ENCODE measurements around the gene GPRIN2.

The GPRIN2 gene

GRCh38 chr10:46538717-46539426 is 17.6 kb downstream of the GPRIN2 start:
- Histone ChIP-seq H3K79me2 (ENCODE audit: insufficient read depth, low read length) (no peaks in the 10 kb centered on the region), H3F3A (ENCODE audit: insufficient read depth) (no peaks in the 10 kb centered on the region), H3K27me3 (ENCODE audit: low read length) (0 out of 2 replicates have a peak, but pooled peaks cover 3% of the 10 kb centered on the region), H3K4me3 (ENCODE audit: insufficient read depth, low read length, poor library complexity, severe bottlenecking) (no peak overlapping the region), H3K9ac (ENCODE audit: low read length) (no peak overlapping the region), H3K36me3 (ENCODE audit: low read length) (no peaks in the 10 kb centered on the region), H2AFZ (ENCODE audit: low read depth, low read length, severe bottlenecking) (no peak overlapping the region), H3K9me3 (ENCODE audit: insufficient read depth, low read length) (no peaks in the 10 kb centered on the region), H3K27ac (ENCODE audit: low read depth, low read length) (no peak overlapping the region), H4K20me1 (ENCODE audit: low read depth, low read length) (no peaks in the 10 kb centered on the region), H3K4me2 (ENCODE audit: low read depth, low read length, poor library complexity, severe bottlenecking) (no peak overlapping the region), H3K9me2 (replicated peaks; ENCODE audit: insufficient read depth, low read length) (no peaks in the 10 kb centered on the region)
- no peak for TF ChIP-seq CTCF (IDR thresholded peaks at IDR 0.05; ENCODE audit: insufficient read depth, low read length, poor library complexity, severe bottlenecking)
- no peak for TF ChIP-seq EZH2phosphoT487 (conservative IDR thresholded peaks at IDR 0.05; ENCODE audit: low read length)

GRCh38 chr10:46538155-46538554 is 18.3 kb downstream of the GPRIN2 start:
- Histone ChIP-seq H3K36me3 (ENCODE audit: low read length) (no peaks in the 10 kb centered on the region), H3K4me3 (ENCODE audit: insufficient read depth, low read length, poor library complexity, severe bottlenecking) (no peak overlapping the region), H3K27ac (ENCODE audit: low read depth, low read length) (no peak overlapping the region), H3K9ac (ENCODE audit: low read length) (no peak overlapping the region), H3K9me3 (ENCODE audit: insufficient read depth, low read length) (no peaks in the 10 kb centered on the region), H3K27me3 (ENCODE audit: low read length) (0 out of 2 replicates have a peak, but pooled peaks cover 3% of the 10 kb centered on the region), H2AFZ (ENCODE audit: low read depth, low read length, severe bottlenecking) (no peak overlapping the region), H3K4me2 (ENCODE audit: low read depth, low read length, poor library complexity, severe bottlenecking) (no peak overlapping the region), H3K79me2 (ENCODE audit: insufficient read depth, low read length) (no peaks in the 10 kb centered on the region), H3F3A (ENCODE audit: insufficient read depth) (no peaks in the 10 kb centered on the region), H3K9me2 (replicated peaks; ENCODE audit: insufficient read depth, low read length) (no peaks in the 10 kb centered on the region), H4K20me1 (ENCODE audit: low read depth, low read length) (no peaks in the 10 kb centered on the region)
- TF ChIP-seq EZH2phosphoT487 (conservative IDR thresholded peaks at IDR 0.05; ENCODE audit: low read length) (no peak), CTCF (IDR thresholded peaks at IDR 0.05; ENCODE audit: insufficient read depth, low read length, poor library complexity, severe bottlenecking) (no peak)

- H3K9ac ChIP-seq (ENCODE audit: low read length) = no peak overlapping the region
Observed at GRCh38 chr10:46537309-46537708, 19.1 kb downstream of the GPRIN2 start.

More at GRCh38 chr10:46537309-46537708, 19.1 kb downstream of the GPRIN2 start:
- Histone ChIP-seq H3K27me3 (ENCODE audit: low read length) (0 out of 2 replicates have a peak, but pooled peaks cover 3% of the 10 kb centered on the region), H3K36me3 (ENCODE audit: low read length) (no peaks in the 10 kb centered on the region), H3K27ac (ENCODE audit: low read depth, low read length) (no peak overlapping the region), H3F3A (ENCODE audit: insufficient read depth) (no peaks in the 10 kb centered on the region), H3K4me2 (ENCODE audit: low read depth, low read length, poor library complexity, severe bottlenecking) (no peak overlapping the region), H3K4me3 (ENCODE audit: insufficient read depth, low read length, poor library complexity, severe bottlenecking) (no peak overlapping the region), H4K20me1 (ENCODE audit: low read depth, low read length) (no peaks in the 10 kb centered on the region), H2AFZ (ENCODE audit: low read depth, low read length, severe bottlenecking) (no peak overlapping the region), H3K9me3 (ENCODE audit: insufficient read depth, low read length) (no peaks in the 10 kb centered on the region), H3K9me2 (replicated peaks; ENCODE audit: insufficient read depth, low read length) (no peaks in the 10 kb centered on the region), H3K79me2 (ENCODE audit: insufficient read depth, low read length) (no peaks in the 10 kb centered on the region)
- TF ChIP-seq EZH2phosphoT487 (conservative IDR thresholded peaks at IDR 0.05; ENCODE audit: low read length) = no peak
- no peak for TF ChIP-seq CTCF (IDR thresholded peaks at IDR 0.05; ENCODE audit: insufficient read depth, low read length, poor library complexity, severe bottlenecking)

Measured in SU-DHL-6 (cell line).